ENCODE results near the gene TUT7.

Gene TUT7

DNA sequence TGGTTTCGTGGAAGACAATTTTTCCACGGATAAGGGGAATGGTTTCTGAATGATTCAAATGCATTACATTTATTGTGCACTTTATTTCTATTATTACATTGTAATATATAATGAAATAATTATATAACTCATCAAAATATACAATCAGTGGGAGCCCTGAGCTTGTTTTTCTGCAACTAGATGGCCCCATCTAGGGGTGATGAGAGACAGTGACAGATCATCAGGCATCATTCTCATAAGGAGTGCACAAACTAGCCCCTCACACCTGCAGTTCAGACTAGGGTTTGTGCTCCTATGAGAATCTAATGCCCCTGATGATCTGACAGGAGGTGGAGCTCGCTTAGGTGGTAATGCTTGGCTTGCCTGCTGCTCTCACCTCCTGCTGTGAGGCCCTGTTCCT lies 78.2 kb downstream of the TUT7 start:
- FAIRE-seq, result no peak
- DNase-seq (ENCODE audit: insufficient read length, low spot score), result no peak
- TF ChIP-seq POLR2AphosphoS5 (IDR thresholded peaks at IDR 0.05; ENCODE audit: low read depth, low read length) (no peak), POLR2A (IDR thresholded peaks at IDR 0.05; ENCODE audit: low read depth, low read length) (no peak), PAX5 (IDR thresholded peaks at IDR 0.05; ENCODE audit: insufficient read depth, low read length, severe bottlenecking) (no peak), POU2F2 (IDR thresholded peaks at IDR 0.05; ENCODE audit: low read depth, low read length) (no peak), SPI1 (IDR thresholded peaks at IDR 0.05; ENCODE audit: low read depth, low read length) (no peak), TAF1 (IDR thresholded peaks at IDR 0.05; ENCODE audit: low read depth, low read length) (no peak)

DNA sequence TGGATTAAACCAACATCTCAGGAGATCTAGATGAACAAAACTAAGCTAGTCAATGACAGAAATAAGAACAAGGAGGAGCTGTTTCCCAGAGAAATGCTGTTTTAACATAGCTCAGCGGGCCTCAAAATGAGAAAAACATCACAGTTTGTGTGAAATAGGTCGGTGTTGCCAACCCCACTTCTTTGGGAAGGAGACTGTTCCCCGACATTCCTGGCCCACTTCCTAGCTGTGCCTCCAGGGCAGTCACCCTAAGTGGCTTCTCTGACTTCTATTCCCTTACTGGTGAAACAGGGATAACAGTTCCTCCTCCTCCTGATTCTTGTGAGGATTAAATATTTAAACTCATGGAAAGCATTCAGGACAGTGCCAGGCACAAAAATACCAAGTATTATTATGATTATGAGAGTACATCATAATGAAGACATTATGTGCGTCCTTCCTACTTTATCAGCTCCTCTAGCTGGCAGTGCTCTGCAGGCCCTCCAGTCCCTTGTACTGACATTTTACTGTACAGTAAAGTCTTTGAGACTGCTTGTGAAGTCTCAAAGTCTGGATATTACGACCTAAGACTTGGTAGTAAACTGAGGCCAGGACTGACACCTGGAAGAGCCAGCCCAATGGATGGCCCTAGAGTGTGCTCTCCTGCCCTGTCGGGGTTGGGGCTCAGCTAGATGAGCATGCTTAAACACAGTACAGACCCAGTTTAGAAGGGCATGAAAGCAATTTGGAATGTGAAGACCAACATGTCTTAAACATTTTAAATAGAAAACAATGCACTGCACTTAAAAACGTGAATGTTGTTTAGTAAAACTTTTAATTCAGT lies 79.2 kb downstream of the TUT7 start:
- FAIRE-seq, result no peak
- no peak for TF ChIP-seq TAF1 (IDR thresholded peaks at IDR 0.05; ENCODE audit: low read depth, low read length)
- no peak for DNase-seq (ENCODE audit: insufficient read length, low spot score)

GRCh38 chr9:86272221-86272620 lies 82.0 kb downstream of the TUT7 start:
- no peak for TF ChIP-seq PAX5 (IDR thresholded peaks at IDR 0.05; ENCODE audit: insufficient read depth, low read length, severe bottlenecking)
- TF ChIP-seq POU2F2 (IDR thresholded peaks at IDR 0.05; ENCODE audit: low read depth, low read length), result no peak
- no peak for TF ChIP-seq POLR2AphosphoS5 (IDR thresholded peaks at IDR 0.05; ENCODE audit: low read depth, low read length)
- TF ChIP-seq POLR2A (IDR thresholded peaks at IDR 0.05; ENCODE audit: low read depth, low read length), result no peak
- TF ChIP-seq SPI1 (IDR thresholded peaks at IDR 0.05; ENCODE audit: low read depth, low read length), result no peak
- no peak for TF ChIP-seq TAF1 (IDR thresholded peaks at IDR 0.05; ENCODE audit: low read depth, low read length)
- FAIRE-seq (no peak), DNase-seq (ENCODE audit: insufficient read length, low spot score) (no peak)

GRCh38 chr9:86263876-86264275 lies 90.3 kb downstream of the TUT7 start:
- no peak for FAIRE-seq
- no peak for TF ChIP-seq PAX5 (IDR thresholded peaks at IDR 0.05; ENCODE audit: insufficient read depth, low read length, severe bottlenecking)
- no peak for TF ChIP-seq POU2F2 (IDR thresholded peaks at IDR 0.05; ENCODE audit: low read depth, low read length)
- TF ChIP-seq POLR2AphosphoS5 (IDR thresholded peaks at IDR 0.05; ENCODE audit: low read depth, low read length), result no peak
- TF ChIP-seq POLR2A (IDR thresholded peaks at IDR 0.05; ENCODE audit: low read depth, low read length), result no peak
- no peak for TF ChIP-seq TAF1 (IDR thresholded peaks at IDR 0.05; ENCODE audit: low read depth, low read length)
- no peak for DNase-seq (ENCODE audit: insufficient read length, low spot score)

- DNase-seq (ENCODE audit: insufficient read length, low spot score) (no peak), FAIRE-seq (no peak)
- no peak for TF ChIP-seq SPI1 (IDR thresholded peaks at IDR 0.05; ENCODE audit: low read depth, low read length)
- no peak for TF ChIP-seq POU2F2 (IDR thresholded peaks at IDR 0.05; ENCODE audit: low read depth, low read length)
- no peak for TF ChIP-seq POLR2A (IDR thresholded peaks at IDR 0.05; ENCODE audit: low read depth, low read length)
- no peak for TF ChIP-seq TAF1 (IDR thresholded peaks at IDR 0.05; ENCODE audit: low read depth, low read length)
- no peak for TF ChIP-seq PAX5 (IDR thresholded peaks at IDR 0.05; ENCODE audit: insufficient read depth, low read length, severe bottlenecking)
- no peak for TF ChIP-seq POLR2AphosphoS5 (IDR thresholded peaks at IDR 0.05; ENCODE audit: low read depth, low read length)
These were observed 91.7 kb downstream of the TUT7 start for GRCh38 chr9:86262492-86262891.

GRCh38 chr9:86259557-86259956 lies 94.7 kb downstream of the TUT7 start, which contains the start of gene C9orf153:
TSS of gene C9orf153 (minus strand) at chr9:86259657. CDS start at chr9:86229603, 30,054 bp downstream.
- no peak for DNase-seq (ENCODE audit: insufficient read length, low spot score)
- FAIRE-seq, result no peak
- TF ChIP-seq SPI1 (IDR thresholded peaks at IDR 0.05; ENCODE audit: low read depth, low read length) (no peak), POLR2A (IDR thresholded peaks at IDR 0.05; ENCODE audit: low read depth, low read length) (no peak), POLR2AphosphoS5 (IDR thresholded peaks at IDR 0.05; ENCODE audit: low read depth, low read length) (no peak), TAF1 (IDR thresholded peaks at IDR 0.05; ENCODE audit: low read depth, low read length) (no peak), POU2F2 (IDR thresholded peaks at IDR 0.05; ENCODE audit: low read depth, low read length) (no peak), PAX5 (IDR thresholded peaks at IDR 0.05; ENCODE audit: insufficient read depth, low read length, severe bottlenecking) (no peak)

GRCh38 chr9:86257391-86257790 lies 96.8 kb downstream of the TUT7 start:
- TF ChIP-seq PAX5 (IDR thresholded peaks at IDR 0.05; ENCODE audit: insufficient read depth, low read length, severe bottlenecking), result no peak
- TF ChIP-seq POLR2AphosphoS5 (IDR thresholded peaks at IDR 0.05; ENCODE audit: low read depth, low read length), result no peak
- TF ChIP-seq POLR2A (IDR thresholded peaks at IDR 0.05; ENCODE audit: low read depth, low read length), result no peak
- TF ChIP-seq POU2F2 (IDR thresholded peaks at IDR 0.05; ENCODE audit: low read depth, low read length), result no peak
- TF ChIP-seq TAF1 (IDR thresholded peaks at IDR 0.05; ENCODE audit: low read depth, low read length), result no peak
- no peak for TF ChIP-seq SPI1 (IDR thresholded peaks at IDR 0.05; ENCODE audit: low read depth, low read length)
- no peak for DNase-seq (ENCODE audit: insufficient read length, low spot score)
- no peak for FAIRE-seq

DNA sequence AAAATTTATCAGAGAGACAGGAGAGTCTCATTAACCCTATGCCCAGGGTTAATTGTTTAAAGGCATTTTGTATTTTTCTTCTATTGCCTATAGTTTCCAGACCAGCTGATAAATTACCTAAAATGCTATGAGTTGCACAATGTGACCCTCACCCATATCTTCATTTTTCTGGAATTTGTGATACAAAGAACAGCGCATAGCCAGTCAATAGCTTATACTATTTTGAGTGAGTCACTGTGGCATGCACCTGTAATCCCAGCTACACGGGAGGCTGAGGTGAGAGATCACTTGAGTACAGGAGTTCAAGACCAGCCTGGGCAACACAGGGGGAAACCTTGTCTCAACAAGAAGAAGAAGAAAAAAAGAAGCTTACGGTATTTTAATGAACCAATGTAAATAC lies 97.6 kb downstream of the TUT7 start:
- TF ChIP-seq POLR2A (IDR thresholded peaks at IDR 0.05; ENCODE audit: low read depth, low read length) (no peak), POLR2AphosphoS5 (IDR thresholded peaks at IDR 0.05; ENCODE audit: low read depth, low read length) (no peak), PAX5 (IDR thresholded peaks at IDR 0.05; ENCODE audit: insufficient read depth, low read length, severe bottlenecking) (no peak), POU2F2 (IDR thresholded peaks at IDR 0.05; ENCODE audit: low read depth, low read length) (no peak), SPI1 (IDR thresholded peaks at IDR 0.05; ENCODE audit: low read depth, low read length) (no peak), TAF1 (IDR thresholded peaks at IDR 0.05; ENCODE audit: low read depth, low read length) (no peak)
- FAIRE-seq (no peak), DNase-seq (ENCODE audit: insufficient read length, low spot score) (no peak)

GRCh38 chr9:86253577-86253976 lies 100.6 kb downstream of the TUT7 start:
- TF ChIP-seq POLR2A (IDR thresholded peaks at IDR 0.05; ENCODE audit: low read depth, low read length), result no peak
- no peak for TF ChIP-seq PAX5 (IDR thresholded peaks at IDR 0.05; ENCODE audit: insufficient read depth, low read length, severe bottlenecking)
- TF ChIP-seq SPI1 (IDR thresholded peaks at IDR 0.05; ENCODE audit: low read depth, low read length), result no peak
- no peak for TF ChIP-seq TAF1 (IDR thresholded peaks at IDR 0.05; ENCODE audit: low read depth, low read length)
- no peak for TF ChIP-seq POLR2AphosphoS5 (IDR thresholded peaks at IDR 0.05; ENCODE audit: low read depth, low read length)
- TF ChIP-seq POU2F2 (IDR thresholded peaks at IDR 0.05; ENCODE audit: low read depth, low read length), result no peak
- FAIRE-seq, result no peak
- DNase-seq (ENCODE audit: insufficient read length, low spot score), result no peak

DNA sequence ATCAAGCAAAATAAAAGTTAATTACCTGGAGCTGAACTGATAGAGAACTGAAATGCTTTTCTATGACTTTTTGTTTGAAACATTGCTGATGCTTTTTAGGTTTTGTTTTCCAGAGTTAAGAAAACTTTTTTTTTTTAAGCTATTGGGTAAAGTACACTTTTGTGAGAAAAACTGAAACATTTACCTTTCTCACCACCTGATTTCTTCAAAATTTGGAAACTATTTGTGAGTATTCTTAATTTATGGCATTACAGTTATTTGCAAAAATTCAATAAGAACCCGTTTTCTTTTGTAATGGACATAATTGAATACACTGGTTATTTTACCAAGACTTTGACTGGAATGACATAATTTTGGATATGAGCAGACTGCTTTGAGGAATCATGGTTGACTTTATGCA lies 101.3 kb downstream of the TUT7 start:
- no peak for DNase-seq (ENCODE audit: insufficient read length, low spot score)
- TF ChIP-seq POLR2A (IDR thresholded peaks at IDR 0.05; ENCODE audit: low read depth, low read length) (no peak), TAF1 (IDR thresholded peaks at IDR 0.05; ENCODE audit: low read depth, low read length) (no peak), POLR2AphosphoS5 (IDR thresholded peaks at IDR 0.05; ENCODE audit: low read depth, low read length) (no peak), PAX5 (IDR thresholded peaks at IDR 0.05; ENCODE audit: insufficient read depth, low read length, severe bottlenecking) (no peak), SPI1 (IDR thresholded peaks at IDR 0.05; ENCODE audit: low read depth, low read length) (no peak), POU2F2 (IDR thresholded peaks at IDR 0.05; ENCODE audit: low read depth, low read length) (no peak)
- FAIRE-seq, result no peak
